Stimulated activated CD4-positive, alpha-beta T cell treated with anti-CD3 and anti-CD28 coated beads, Interleukin-4, amount 100 ng/mL, for 1 hour (primary cell): ENCODE data around the gene SLC51A.
"Not testable (repeated sequence)": the region's sequence is repeated elsewhere in the genome, so short reads cannot be mapped to it uniquely, and the experiment has no call there.

Experiments
- DNase-seq: peaks from one replicate; pipeline ENCODE4 v3.0.0-alpha.2; 2020

The SLC51A gene

DNA sequence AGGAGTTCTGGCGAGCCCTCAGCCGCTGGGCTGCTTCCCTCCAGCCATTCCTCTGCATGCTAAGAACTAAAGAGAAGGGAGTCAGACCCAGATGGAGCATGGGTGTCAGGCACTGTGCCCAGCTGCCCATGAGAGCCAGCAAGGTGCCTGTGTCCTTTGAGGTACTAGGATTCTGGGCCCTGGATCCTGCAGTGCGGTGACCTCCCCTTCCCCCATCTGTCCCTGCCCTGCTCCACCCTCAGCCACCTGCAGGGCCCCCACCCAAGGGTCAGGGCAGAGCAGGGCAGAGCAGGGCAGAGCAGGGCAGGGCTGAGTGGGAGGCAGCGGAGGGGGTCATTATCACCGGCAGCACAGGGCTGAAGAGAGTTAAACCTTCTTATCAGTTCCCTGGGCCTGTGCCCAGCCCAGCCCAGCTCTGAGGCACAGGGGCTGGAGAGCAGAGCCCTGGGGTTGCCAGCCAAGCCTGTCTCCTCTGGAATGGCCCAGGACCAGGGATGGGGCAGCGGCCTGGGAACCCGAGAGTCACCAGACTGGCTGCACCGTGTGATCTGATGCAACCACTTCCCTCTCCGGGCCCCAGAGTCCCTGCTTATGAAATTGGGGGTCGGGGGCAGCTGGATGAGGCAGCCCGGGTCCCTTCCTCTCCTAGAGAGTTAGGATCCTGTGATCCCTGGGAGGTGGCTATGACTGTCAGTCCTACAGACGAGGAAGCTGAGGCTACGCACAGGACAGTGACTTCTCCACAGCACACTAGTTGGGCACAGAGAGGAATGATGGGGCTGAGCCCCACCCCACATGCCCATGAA, 22.4 kb upstream of the SLC51A start:
- DNase-seq = no peak

DNA sequence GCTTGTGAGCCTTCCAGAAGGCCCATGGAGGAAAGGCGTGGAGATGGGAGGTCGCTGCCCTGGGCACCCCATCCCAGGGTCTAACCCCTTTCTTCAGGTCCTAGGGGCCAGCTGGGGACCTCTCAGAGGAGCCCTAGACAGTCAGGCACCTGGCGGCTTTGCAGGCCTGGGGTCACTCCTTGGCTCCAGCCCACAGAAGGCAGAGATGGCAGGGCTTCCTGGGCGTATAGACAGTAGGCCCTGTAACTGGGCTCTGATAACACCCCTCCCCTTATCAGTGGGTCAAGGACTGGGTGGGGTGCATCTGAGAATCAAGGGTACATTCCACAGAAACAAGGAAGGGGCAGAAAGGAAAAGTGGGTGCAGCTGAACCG, 21.8 kb upstream of the SLC51A start:
- DNase-seq = no peak

DNA sequence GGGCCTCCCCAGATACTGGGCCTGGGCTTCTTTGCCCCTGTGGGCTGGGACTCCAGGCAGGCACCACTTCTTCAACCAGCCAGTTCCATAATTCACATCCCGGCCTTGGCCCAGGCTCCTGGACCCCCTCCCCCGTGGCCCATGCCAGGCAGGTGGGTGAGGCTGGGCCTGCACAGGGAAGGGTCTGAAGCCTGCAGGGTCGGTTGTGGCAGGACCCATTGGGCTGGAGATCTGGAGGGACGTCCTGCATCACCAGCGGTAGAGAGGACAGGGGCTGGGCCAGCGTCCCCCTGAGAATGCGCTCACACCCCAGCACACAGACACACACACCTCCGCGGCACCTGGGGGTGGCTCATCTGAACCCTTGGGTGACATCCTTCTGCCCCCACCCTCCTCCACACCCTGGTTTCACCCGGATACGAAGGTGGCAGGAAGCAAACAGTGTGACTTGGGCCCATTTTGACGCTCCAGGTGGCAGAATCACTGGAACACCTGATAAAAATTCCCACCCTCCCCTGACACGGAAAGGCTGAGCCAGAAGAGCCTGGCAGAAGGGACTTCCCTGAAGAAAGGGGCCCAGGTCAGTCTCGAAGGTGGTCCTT, 20.6 kb upstream of the SLC51A start:
- DNase-seq = no peak

GRCh38 chr3:196197524-196197923, 18.8 kb upstream of the SLC51A start:
- no peak for DNase-seq

DNA sequence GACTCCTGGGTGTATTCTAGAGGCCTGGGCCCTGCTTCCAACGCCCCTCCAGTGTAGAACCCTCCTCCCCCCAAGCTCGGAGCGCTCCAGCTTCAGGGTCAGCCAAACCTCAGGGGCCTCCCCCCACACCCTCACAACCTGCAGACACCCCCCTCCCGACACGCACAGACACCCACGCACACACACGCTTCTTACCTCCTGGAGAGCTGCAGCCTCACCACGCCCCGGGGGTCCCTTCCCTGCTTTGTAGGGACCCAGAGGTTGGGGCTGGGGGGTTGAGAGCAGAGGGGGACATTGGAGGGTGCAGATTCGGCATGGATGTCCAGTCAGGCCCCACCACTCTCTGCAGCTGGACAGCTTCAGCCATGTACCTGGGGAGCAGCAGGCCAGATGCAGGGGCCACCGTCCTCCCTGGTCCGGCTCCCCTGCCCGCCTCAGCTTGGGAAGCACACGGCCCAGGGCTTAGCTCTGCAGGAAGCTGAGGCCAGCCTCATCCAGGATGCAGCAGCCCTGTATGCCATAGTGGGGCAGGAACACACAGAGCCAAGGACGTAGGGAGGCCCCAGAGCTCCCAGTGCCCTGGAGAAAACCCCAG, 18.2 kb upstream of the SLC51A start:
- DNase-seq = no peak

- DNase-seq = no peak
Measured at GRCh38 chr3:196198771-196199753, 17.3 kb upstream of the SLC51A start.

DNA sequence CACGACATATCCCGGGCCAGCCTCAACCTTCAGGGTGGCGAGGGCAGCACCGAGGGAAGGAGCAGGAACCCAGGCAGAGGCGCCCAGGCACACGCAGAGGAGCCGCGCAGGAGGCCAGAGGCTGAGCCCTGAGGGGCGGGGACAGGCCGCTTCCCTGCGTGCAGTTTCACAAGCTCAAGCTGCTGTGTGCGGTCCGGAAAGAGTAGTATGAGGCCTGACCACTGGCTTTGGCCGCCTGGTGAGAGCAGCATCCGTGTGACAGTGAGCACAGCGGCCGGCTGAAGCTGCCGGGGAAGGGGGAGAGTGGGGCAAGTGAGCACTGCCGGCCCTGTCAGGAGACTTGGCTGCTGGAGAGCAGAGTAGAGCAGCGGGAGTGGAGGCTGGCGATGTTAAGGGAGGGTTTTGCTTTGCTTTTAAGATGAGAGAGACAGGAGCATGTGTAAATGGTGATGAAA, 13.8 kb upstream of the SLC51A start:
- DNase-seq = no peak

- no peak for DNase-seq
Measured at GRCh38 chr3:196203846-196204245, 12.5 kb upstream of the SLC51A start.

- not testable (repeated sequence) for DNase-seq
Measured at GRCh38 chr3:196205442-196206205, 10.7 kb upstream of the SLC51A start.

- peak; percentile 36 for DNase-seq
Measured at GRCh38 chr3:196207159-196207832, 9.0 kb upstream of the SLC51A start.

DNA sequence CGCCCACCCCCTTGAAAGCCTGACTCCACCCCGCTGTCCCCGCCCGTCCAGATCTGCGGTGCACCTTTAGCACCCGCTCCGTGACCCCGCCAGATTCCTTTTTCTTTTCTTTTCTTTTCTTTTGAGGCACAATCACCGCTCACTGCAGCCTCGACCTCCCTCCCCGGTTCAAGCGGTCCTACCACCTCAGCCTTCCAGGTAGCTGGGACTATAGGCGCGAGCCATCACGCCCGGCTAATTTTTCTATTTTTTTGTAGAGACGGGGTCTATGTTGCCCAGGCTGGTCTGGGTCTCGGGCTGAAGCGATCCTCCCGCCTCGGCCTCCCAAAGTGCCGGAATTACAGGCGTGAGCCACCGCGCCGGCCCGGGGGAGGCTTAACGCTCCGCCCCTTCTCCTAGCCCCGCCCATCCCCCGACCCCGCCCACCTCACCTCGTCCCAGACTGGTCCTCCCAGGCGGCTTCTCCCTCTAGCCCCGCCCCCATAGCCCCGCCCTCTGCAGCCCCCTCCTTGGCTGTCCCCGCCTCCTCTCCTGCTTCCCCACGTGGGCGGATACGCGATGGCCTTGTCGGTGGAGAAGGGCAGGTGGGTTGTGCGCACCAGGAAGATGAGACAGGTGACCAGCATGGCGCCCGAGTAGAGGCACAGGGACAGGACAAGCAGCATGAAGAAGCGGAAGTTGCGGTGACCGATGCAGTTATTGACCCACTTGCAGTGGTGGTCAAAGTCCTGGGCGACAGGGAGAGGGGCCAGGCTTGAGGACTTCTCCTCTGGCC, 8.3 kb upstream of the SLC51A start:
- peak; percentile 60 for DNase-seq

DNA sequence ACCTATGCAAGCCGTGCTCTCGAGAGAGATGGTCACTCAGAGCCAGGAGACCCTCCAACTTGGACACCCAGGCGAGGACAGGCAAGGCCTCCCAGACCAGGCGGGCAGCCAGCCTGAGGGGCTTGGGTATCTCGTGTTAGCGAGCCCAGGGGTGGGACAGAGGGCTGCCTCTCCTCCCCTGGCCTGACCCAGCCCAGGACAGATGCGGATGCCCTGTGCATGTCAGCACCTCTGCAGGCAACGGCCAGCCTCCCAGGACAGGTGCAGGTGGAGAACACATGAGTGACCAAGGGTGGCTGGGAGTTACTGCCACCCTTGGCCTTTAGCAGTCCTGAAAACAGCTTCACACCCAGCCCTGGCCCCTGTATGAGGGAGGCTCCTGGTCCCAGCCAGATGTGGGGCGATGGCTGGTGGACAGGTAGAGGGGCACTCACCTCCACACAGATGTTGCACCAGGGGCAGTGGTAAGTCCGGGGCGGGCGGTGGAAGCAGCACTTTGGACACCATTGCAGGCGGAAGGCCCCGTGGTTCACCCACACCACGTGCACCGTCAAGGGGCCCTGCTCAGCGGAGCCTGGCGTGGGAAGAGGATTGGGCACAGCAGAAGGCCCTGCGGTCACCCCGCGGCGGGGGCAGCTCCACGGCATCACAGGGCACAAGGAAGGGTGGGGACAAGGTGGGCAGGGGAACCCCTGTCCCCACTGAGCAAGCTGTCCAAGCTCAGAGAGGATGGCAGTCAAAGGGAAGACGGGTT, 7.2 kb upstream of the SLC51A start:
- no peak for DNase-seq

DNA sequence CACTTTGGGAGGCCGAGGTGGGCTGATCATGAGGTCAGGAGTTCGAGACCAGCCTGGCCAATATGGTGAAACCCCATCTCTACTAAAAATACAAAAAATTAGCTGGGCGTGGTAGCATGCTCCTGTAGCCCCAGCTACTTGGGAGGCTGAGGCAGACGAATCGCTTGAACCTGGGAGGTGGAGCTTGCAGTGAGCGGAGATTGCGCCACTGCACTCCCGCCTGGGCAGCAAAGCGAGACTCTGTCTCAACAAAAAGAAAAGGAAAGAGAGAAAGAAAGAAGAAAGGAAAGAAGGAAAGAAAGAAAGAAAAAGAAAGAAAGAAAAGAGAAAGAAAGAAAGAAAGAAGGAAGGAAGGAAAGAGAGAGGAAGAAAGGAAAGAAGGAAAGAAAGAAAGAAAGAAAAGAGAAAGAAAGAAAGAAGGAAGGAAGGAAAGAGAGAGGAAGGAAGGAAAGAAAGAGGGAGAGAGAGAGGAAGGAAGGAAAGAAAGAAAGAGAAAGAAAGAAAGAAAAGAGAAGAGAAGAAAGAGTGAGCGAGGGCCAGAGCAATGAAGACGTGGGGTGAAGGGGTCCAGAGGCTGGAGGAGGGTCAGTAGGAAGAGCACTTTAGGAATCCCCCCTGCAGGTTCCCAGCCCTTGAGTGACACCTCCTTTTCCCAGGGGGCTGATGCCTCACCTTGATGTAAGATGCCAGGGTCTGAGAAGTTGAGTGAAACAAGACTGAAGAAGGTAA, 6.2 kb upstream of the SLC51A start:
- not testable (repeated sequence) for DNase-seq

DNA sequence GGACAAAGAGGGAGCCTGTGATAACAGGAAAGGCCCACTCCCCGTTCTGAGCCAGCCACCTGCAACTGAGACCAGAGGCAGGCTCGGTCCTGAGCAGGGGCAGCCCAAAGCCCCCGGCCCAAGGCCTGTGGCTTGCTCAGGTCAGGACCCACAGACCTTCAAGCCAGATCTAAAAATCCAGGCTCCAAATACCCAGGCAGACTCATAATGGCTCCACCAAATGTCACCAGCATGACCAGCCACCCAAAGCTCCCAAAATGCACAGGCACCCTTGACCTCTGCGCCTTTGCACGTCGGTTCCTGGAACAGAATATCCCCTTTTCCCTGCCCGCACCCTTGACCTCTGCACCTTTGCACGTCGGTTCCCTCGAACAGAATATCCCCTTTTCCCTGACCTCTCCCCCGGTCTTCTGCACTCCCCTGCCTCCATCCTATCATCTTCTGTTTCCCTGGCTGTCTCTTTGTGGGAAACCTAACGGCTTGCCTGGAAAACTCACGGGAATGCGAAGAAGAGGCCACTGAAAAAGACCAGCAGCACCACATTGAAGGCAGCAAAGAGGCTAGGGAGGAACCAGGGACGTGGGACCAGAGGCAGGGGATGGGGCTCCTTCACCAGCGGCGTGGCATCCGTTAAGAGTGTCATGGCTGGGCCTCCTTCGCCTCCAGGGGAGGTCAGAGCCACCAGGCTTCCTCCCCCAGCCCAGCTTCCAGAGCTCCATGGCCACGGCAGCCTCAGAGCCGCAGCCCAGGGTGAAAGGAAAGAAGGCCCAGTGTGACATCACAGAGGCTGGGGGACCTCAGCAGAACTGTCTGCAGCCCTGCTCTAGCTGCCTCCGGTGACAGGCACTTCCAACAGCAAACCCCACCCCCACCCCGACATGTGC, 5.4 kb upstream of the SLC51A start, which contains the start of gene ZDHHC19:
Gene ZDHHC19, minus strand, starts transcription at position 728 of the 884 bp plus-strand sequence. Its CDS starts 85 bp downstream, at position 643.
- no peak for DNase-seq

- DNase-seq = no peak
Measured at GRCh38 chr3:196214783-196215441, 1.4 kb upstream of the SLC51A start.

- no peak for DNase-seq
Measured at GRCh38 chr3:196215493-196216020, 777 bp upstream of the SLC51A start.

- no peak for DNase-seq
Measured at GRCh38 chr3:196216681-196217211, 412 bp downstream of the SLC51A start.
